ENCODE data around the gene TGFB3.

DNA sequence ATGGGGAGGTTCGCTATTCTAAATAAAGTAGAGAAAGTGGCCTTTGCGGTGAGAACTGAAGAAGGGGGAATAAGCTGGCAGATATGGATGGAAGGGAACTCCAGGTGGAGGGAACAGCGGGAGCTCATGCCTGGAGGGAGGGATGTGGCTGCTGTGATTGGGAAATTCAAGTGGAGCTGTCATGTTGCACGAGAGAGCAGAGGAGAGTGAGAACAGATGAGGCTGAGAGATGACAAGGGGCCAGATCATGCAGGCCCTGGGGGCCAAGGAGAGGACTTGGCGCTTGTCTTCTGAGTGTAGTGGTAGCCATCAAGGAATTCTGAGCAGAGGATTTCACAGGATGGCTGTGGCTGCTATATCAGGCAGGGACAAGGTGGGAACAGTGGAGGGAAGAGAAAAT, 35.0 kb downstream of the TGFB3 start:
- TF ChIP-seq POLR2A (IDR thresholded peaks at IDR 0.05; ENCODE audit: borderline replicate concordance, extremely low read depth, insufficient read depth, insufficient read length): no peak
- no peak for TF ChIP-seq EZH2 (IDR thresholded peaks at IDR 0.05)
- TF ChIP-seq POLR2AphosphoS5 (IDR thresholded peaks at IDR 0.05; ENCODE audit: low read depth, low read length): no peak
- TF ChIP-seq FOSL1 (IDR thresholded peaks at IDR 0.05; ENCODE audit: low read depth): no peak
- TF ChIP-seq CTCF (IDR thresholded peaks at IDR 0.05 in 2 of 3, conservative IDR thresholded peaks at IDR 0.05 in 1 of 3; ENCODE audit: borderline replicate concordance in 1 of 3, insufficient read depth in 1 of 3, low read depth in 2 of 3, low read length in 2 of 3): no peak
- TF ChIP-seq, protein P1, sequence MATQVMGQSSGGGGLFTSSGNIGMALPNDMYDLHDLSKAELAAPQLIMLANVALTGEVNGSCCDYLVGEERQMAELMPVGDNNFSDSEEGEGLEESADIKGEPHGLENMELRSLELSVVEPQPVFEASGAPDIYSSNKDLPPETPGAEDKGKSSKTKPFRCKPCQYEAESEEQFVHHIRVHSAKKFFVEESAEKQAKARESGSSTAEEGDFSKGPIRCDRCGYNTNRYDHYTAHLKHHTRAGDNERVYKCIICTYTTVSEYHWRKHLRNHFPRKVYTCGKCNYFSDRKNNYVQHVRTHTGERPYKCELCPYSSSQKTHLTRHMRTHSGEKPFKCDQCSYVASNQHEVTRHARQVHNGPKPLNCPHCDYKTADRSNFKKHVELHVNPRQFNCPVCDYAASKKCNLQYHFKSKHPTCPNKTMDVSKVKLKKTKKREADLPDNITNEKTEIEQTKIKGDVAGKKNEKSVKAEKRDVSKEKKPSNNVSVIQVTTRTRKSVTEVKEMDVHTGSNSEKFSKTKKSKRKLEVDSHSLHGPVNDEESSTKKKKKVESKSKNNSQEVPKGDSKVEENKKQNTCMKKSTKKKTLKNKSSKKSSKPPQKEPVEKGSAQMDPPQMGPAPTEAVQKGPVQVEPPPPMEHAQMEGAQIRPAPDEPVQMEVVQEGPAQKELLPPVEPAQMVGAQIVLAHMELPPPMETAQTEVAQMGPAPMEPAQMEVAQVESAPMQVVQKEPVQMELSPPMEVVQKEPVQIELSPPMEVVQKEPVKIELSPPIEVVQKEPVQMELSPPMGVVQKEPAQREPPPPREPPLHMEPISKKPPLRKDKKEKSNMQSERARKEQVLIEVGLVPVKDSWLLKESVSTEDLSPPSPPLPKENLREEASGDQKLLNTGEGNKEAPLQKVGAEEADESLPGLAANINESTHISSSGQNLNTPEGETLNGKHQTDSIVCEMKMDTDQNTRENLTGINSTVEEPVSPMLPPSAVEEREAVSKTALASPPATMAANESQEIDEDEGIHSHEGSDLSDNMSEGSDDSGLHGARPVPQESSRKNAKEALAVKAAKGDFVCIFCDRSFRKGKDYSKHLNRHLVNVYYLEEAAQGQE (IDR thresholded peaks at IDR 0.05; ENCODE audit: low read depth): no peak
- TF ChIP-seq ZNF274 (IDR thresholded peaks at IDR 0.05; ENCODE audit: low read depth, low read length): no peak
- TF ChIP-seq SIN3A (IDR thresholded peaks at IDR 0.05; ENCODE audit: low read depth): no peak
